Inflammatory macrophage (primary cell): ENCODE results near the gene GPR63.

Source experiments
- DNase-seq, 2 donors: peaks; one replicate each; pipeline ENCODE4 v3.0.0-alpha.2; 2020 to 2022

The GPR63 gene

DNA sequence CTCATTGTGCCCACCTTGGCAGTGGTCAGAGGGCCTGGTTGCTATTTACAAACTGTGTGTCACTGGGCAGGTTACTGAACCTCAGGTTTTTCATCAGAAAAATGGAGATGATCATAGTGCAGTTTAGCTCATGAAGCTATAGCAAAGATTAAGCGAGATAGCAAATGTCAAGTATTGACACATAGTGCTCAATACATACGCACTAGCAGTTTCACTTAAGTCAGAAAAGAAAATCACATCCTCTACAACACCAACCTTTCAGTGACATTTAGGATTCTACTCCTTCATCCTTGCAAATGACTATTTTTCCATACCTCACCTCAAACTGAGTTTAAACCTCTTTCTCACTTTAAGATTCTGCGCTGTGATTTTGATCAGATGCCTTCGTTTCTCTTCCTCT is 16.2 kb downstream of the GPR63 start:
- DNase-seq = no peak

GRCh38 chr6:96816301-96816817 is 20.9 kb downstream of the GPR63 start:
- no peak for DNase-seq

GRCh38 chr6:96814625-96815024 is 22.7 kb downstream of the GPR63 start:
- DNase-seq = no peak

GRCh38 chr6:96812077-96812703 is 25.1 kb downstream of the GPR63 start:
- no peak for DNase-seq

GRCh38 chr6:96811670-96812069 is 25.6 kb downstream of the GPR63 start:
- no peak for DNase-seq

DNA sequence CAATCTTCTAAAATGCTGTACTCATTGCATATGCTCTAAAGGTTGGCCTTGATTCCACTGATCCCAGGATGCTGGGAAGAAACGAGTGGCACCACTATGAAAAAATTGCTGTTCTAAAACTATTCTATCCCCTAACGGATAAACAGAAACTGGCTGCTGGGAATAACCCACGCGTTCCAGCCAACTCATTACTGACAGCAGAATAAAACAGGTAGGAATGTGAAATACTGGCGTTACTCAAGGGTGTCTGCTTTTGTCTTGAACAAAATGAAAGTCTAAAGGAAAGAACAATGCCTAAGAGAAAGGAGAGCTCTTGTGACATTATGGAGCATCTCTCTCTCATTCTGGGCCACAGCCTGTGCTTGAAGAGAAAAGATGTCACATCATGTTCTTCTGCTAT is 26.1 kb downstream of the GPR63 start:
- DNase-seq = no peak

DNA sequence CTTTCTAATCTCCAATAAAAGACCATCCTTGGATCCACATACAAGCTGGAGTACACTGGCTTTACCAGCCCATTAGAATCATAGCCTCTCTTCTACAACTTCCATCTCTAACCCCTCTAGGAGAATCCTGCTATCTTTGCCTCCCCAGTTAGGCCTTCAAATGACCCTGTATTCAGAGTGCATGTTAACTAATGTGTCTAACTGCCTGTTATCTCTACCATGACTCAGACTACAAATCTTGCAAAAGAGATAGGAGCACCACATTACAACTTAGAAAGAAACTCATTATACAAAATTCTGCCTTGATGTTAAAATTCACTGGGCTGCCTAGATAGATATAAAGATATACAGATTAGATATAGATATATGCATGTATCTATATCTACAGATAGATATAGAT is 28.2 kb downstream of the GPR63 start:
- DNase-seq = no peak

GRCh38 chr6:96803106-96803481 is 34.2 kb downstream of the GPR63 start:
- DNase-seq = no peak

GRCh38 chr6:96795481-96795880 is 41.8 kb downstream of the GPR63 start:
- peak in 1 of 2 donors; percentile 1 for DNase-seq

GRCh38 chr6:96794980-96795379 is 42.3 kb downstream of the GPR63 start:
- DNase-seq = no peak

- DNase-seq = no peak
Observed at GRCh38 chr6:96792561-96793190, 44.6 kb downstream of the GPR63 start.

DNA sequence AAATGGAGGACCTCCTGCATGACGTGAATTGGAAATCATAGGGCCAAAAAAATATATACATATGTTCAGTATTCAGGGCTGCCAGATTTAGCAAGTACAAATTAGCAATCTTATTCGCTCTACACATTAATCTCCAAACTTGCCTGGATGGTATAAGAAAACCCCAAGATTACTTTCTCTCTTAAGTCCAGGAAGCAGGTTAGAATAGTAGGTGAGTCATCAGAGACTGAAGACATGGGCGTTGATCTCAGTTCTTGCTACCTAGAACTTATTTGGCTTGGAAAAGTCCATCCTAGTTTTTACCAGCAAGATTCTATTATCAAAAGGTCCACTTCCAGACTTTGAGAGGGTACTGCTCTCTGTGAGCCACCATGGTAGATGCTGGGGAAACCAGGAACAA is 47.4 kb downstream of the GPR63 start:
- DNase-seq = no peak

GRCh38 chr6:96787846-96788580 is 49.3 kb downstream of the GPR63 start:
- DNase-seq = no peak

GRCh38 chr6:96786336-96786735 is 50.9 kb downstream of the GPR63 start:
- peak; percentile 39 to 58 for DNase-seq

DNA sequence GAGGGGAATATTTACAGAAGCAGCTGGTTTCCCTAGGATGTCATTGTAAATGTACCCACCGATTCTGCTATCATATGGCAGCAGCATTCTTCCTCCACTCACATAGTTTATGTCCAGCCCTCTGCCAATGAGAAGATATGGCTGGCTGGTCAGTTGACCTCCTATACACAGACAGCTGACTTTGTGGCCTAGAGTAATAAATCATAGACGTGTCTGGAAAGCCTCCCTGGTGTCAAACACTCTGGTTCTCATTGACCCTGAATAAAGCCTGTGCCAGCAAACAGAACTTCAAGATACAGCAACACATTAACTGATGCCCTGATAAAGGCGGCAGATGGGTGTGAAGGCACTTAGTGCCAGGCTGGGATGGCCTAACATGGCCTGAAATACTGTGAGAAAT is 52.6 kb downstream of the GPR63 start:
- no peak for DNase-seq

- no peak for DNase-seq
Observed at GRCh38 chr6:96783307-96783706, 54.0 kb downstream of the GPR63 start.

DNA sequence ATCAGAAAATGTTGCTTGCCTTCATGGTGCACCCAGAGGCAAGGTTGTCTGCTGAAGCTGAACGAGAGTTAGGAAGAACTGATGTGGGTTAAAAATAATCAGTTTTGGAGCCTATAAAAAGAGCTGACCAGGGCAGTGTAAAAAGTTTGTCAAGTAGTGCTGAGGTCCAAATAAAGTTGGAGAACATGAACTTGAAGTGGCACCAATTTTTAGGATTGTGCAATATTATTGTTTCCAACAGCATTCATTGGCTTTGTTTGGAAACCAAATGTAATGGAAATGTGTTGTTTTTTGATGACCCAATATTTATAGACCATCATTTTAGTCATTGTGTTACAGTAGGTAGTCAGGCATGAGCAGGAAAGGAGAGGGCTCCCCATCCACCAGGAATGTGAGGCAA is 55.7 kb downstream of the GPR63 start:
- DNase-seq = no peak

- peak in 1 of 2 donors; percentile 7 for DNase-seq
Observed at GRCh38 chr6:96777113-96777512, 60.2 kb downstream of the GPR63 start.

- no peak for DNase-seq
Observed at GRCh38 chr6:96775727-96776400, 61.4 kb downstream of the GPR63 start.

DNA sequence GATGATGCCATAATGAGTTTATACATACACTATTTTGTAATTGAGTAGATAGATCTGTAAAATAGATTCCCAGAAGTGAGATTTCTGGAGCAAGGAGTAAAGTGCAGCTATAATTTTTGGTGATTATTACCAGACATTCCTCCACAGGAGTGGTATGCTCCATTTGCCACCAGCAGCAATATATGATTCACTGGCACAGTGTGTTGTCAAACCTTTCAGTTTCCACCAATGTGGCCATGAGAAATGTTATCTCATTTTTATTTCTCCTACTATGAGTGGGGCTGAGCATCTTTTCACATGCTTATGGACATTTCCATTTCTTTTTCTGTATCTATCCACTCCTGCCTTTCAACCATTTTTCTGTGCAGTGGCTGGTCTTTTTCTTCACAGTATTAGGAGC is 70.5 kb downstream of the GPR63 start:
- DNase-seq = no peak

- no peak for DNase-seq
Observed at GRCh38 chr6:96762599-96762998, 74.7 kb downstream of the GPR63 start.

DNA sequence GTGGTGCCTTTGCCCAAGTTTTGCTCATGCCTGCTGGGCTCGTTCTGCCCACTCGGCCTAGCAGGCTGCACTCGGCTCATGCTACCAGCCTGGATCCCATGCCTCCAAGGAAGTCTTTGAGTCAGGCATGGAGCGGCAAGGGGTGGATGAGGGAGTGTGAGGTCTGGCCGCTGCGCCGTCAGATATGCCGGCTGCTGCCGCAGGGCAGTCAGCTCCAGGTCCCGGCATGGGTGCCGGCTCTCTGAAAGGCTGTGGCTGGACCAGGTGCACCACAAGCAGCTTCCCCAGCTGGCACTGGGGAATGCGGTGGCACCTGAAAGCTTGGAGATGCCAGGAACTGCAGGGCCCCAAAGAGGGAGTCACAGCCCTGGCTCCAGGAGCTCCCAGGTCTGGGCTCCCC is 75.5 kb downstream of the GPR63 start:
- no peak for DNase-seq

GRCh38 chr6:96760153-96760687 is 77.1 kb downstream of the GPR63 start:
- no peak for DNase-seq
